H1 (cell line): ENCODE results near the gene ARHGEF11. TPM values are rescaled to one million over a fixed set of nuclear protein-coding genes. Genes with fewer than 3 reads are reported as not detected.

Experiments used
- CTCF ChIA-PET: fragments of 300-600 bp; sonication (Branson Sonifier 250); formaldehyde crosslinking; loops from one replicate; lab custom pipeline; 2021; ENCODE audit not compliant: partially characterized antibody; lab: Charles Lee
- POLR2A ChIA-PET: fragments of 300-600 bp; sonication (Branson Sonifier 250); formaldehyde crosslinking; loops from one replicate; lab custom pipeline; 2021; ENCODE audit warnings: inconsistent platforms; ENCODE audit not compliant: partially characterized antibody; lab: Charles Lee
- DNase-seq, 2 experiments: peaks; one replicate each; pipeline versions ENCODE4 v3.0.0 to v3.0.0-alpha.2; 2010 to 2022; ENCODE audit warnings: low spot score in 2 of 2, low read depth in 1 of 2, mixed read lengths in 1 of 2
- FAIRE-seq: peaks from 2 replicates; lab custom pipeline; 2011; peaks lifted over from hg19 to GRCh38; lab: Jason Lieb, UNC
- H2AFZ ChIP-seq: 2 replicates; pipeline ENCODE4 v1.8.1; 2012; ENCODE audit warnings: low read length, inconsistent platforms
- H2AK5ac ChIP-seq: 2 replicates; pipeline ENCODE4 v1.6.1; 2013; ENCODE audit warnings: low read depth, low read length
- H2BK120ac ChIP-seq: replicated peaks from 2 replicates; pipeline ENCODE3; 2013; ENCODE audit warnings: low read depth, low read length, inconsistent platforms
- H2BK12ac ChIP-seq: 2 replicates; pipeline ENCODE4 v1.6.1; 2013; ENCODE audit warnings: low read depth, low read length
- H2BK15ac ChIP-seq: 2 replicates; pipeline ENCODE4 v1.6.1; 2013; ENCODE audit warnings: low read length
- H2BK20ac ChIP-seq: 2 replicates; pipeline ENCODE4 v1.6.1; 2013; ENCODE audit warnings: low read length
- H2BK5ac ChIP-seq: 2 replicates; pipeline ENCODE4 v1.6.1; 2013; ENCODE audit warnings: low read depth, low read length
- H3K14ac ChIP-seq: 2 replicates; pipeline ENCODE4 v1.6.1; 2013; ENCODE audit warnings: inconsistent platforms; ENCODE audit not compliant: insufficient read length
- H3K18ac ChIP-seq: 2 replicates; pipeline ENCODE4 v1.6.1; 2013; ENCODE audit warnings: low read length; ENCODE audit errors: extremely low read depth
- H3K23ac ChIP-seq: 2 replicates; pipeline ENCODE4 v1.6.1; 2013; ENCODE audit warnings: inconsistent platforms; ENCODE audit not compliant: insufficient read length
- H3K23me2 ChIP-seq: 2 replicates; pipeline ENCODE4 v1.6.1; 2013; ENCODE audit warnings: low read depth, low read length
- H3K27ac ChIP-seq: 2 replicates; pipeline ENCODE4 v1.6.1; 2011; ENCODE audit warnings: low read depth, low read length, inconsistent platforms
- H3K27me3 ChIP-seq, 4 experiments: replicated peaks in 1 of 4; 1 replicate in 1 of 4; 2 replicates in 3 of 4; pipeline versions ENCODE4 v1.6.1 to v1.8.1; 2011 to 2013; ENCODE audit warnings: low read length in 3 of 4, mild to moderate bottlenecking in 3 of 4, inconsistent platforms in 2 of 4, mixed read lengths in 2 of 4, moderate library complexity in 1 of 4; ENCODE audit not compliant: control insufficient read depth in 3 of 4, insufficient read depth in 3 of 4; ENCODE audit errors: extremely low read depth in 1 of 4
- H3K36me3 ChIP-seq, 4 experiments: 2 replicates each; pipeline versions ENCODE4 v1.6.1 to v1.8.1; 2011 to 2013; ENCODE audit warnings: mild to moderate bottlenecking in 4 of 4, low read length in 3 of 4, moderate library complexity in 2 of 4, control low read depth in 1 of 4, inconsistent platforms in 1 of 4; ENCODE audit not compliant: insufficient read depth in 4 of 4, control insufficient read depth in 2 of 4
- H3K4ac ChIP-seq: replicated peaks from 2 replicates; pipeline ENCODE3; 2013; ENCODE audit warnings: low read length, low read depth, mixed read lengths, inconsistent platforms; ENCODE audit not compliant: insufficient read length
- H3K4me1 ChIP-seq, 4 experiments: replicated peaks in 1 of 4; 1 replicate in 1 of 4; 2 replicates in 3 of 4; pipeline versions ENCODE4 v1.6.1 to v1.8.1; 2011 to 2013; ENCODE audit warnings: low read length in 3 of 4, inconsistent platforms in 2 of 4, mixed read lengths in 1 of 4; ENCODE audit not compliant: insufficient read depth in 4 of 4, control insufficient read depth in 3 of 4
- H3K4me2 ChIP-seq, 2 experiments: 2 replicates each; pipeline versions ENCODE4 v1.6.1 to v1.8.1; 2011 to 2013; ENCODE audit warnings: low read depth in 2 of 2, low read length in 2 of 2, control low read depth in 1 of 2, inconsistent platforms in 1 of 2, mild to moderate bottlenecking in 1 of 2; ENCODE audit not compliant: insufficient read depth in 1 of 2
- H3K4me3 ChIP-seq, 4 experiments: fragments of 200-600, 300-600 bp in 1 of 4; sonication (generic), shearing (Covaris generic), sonication (Bioruptor Twin) in 1 of 4; 2 replicates each; pipeline versions ENCODE4 v1.5.1 to v1.8.1; 2011 to 2016; ENCODE audit warnings: low read length in 4 of 4, low read depth in 3 of 4, control low read depth in 2 of 4, inconsistent platforms in 2 of 4, mild to moderate bottlenecking in 2 of 4, mixed read lengths in 1 of 4, moderate library complexity in 1 of 4; ENCODE audit not compliant: insufficient read depth in 2 of 4; ENCODE audit errors: extremely low read depth in 1 of 4
- H3K56ac ChIP-seq: replicated peaks from 2 replicates; pipeline ENCODE3; 2013; ENCODE audit warnings: low read depth, mild to moderate bottlenecking, mixed read lengths, low read length, inconsistent platforms; ENCODE audit not compliant: insufficient read length
- H3K79me1 ChIP-seq: 2 replicates; pipeline ENCODE4 v1.6.1; 2013; ENCODE audit warnings: low read depth, low read length, control low read depth
- H3K79me2 ChIP-seq, 2 experiments: 2 replicates each; pipeline versions ENCODE4 v1.6.1 to v1.8.1; 2012 to 2013; ENCODE audit warnings: low read length in 2 of 2, mild to moderate bottlenecking in 2 of 2, inconsistent platforms in 1 of 2; ENCODE audit not compliant: insufficient read depth in 2 of 2, control insufficient read depth in 1 of 2
- H3K9ac ChIP-seq, 4 experiments: replicated peaks in 1 of 4; 1 replicate in 1 of 4; 2 replicates in 3 of 4; pipeline versions ENCODE4 v1.6.1 to v1.8.1; 2011 to 2013; ENCODE audit warnings: low read depth in 3 of 4, low read length in 3 of 4, control low read depth in 2 of 4, mild to moderate bottlenecking in 2 of 4, moderate library complexity in 2 of 4, inconsistent platforms in 1 of 4; ENCODE audit errors: extremely low read depth in 1 of 4
- H3K9me3 ChIP-seq, 2 experiments: 2 replicates each; pipeline versions ENCODE4 v1.6.1 to v1.8.1; 2012 to 2013; ENCODE audit warnings: mild to moderate bottlenecking in 2 of 2, moderate library complexity in 2 of 2, control low read depth in 1 of 2, inconsistent platforms in 1 of 2, low read depth in 1 of 2, low read length in 1 of 2, mixed read lengths in 1 of 2; ENCODE audit not compliant: insufficient read depth in 2 of 2
- H4K20me1 ChIP-seq, 2 experiments: replicated peaks in 1 of 2; 2 replicates each; pipeline versions ENCODE3 to v1.8.1; 2011 to 2013; ENCODE audit warnings: inconsistent platforms in 2 of 2, low read length in 2 of 2, mild to moderate bottlenecking in 1 of 2; ENCODE audit not compliant: insufficient read depth in 2 of 2, control insufficient read depth in 1 of 2
- H4K5ac ChIP-seq: 2 replicates; pipeline ENCODE4 v1.6.1; 2013; ENCODE audit warnings: low read length, low read depth, mixed read lengths, inconsistent platforms; ENCODE audit not compliant: insufficient read length
- H4K8ac ChIP-seq: 2 replicates; pipeline ENCODE4 v1.8.0; 2013; ENCODE audit warnings: mild to moderate bottlenecking, moderate library complexity, low read length, inconsistent platforms; ENCODE audit not compliant: insufficient read depth; ENCODE audit errors: extremely low read depth
- H4K91ac ChIP-seq: replicated peaks from 2 replicates; pipeline ENCODE3; 2013; ENCODE audit warnings: low read length, mixed read lengths, inconsistent platforms; ENCODE audit not compliant: insufficient read length
- RAD21 ChIP-seq, 2 experiments: IDR thresholded peaks in 1 of 2; conservative IDR thresholded peaks in 1 of 2; 2 replicates each; pipeline ENCODE4 v1.6.1; 2011; ENCODE audit warnings: low read depth in 2 of 2, low read length in 2 of 2, improper control_type of control experiment in 1 of 2, inconsistent platforms in 1 of 2, mild to moderate bottlenecking in 1 of 2, moderate library complexity in 1 of 2
- WGBS, 2 experiments: shearing (Covaris generic) in 1 of 2; methylation state at CpG; one replicate each; pipeline versions ENCODE4 v1.1.6 to v1.1.7; 2013 to 2015; ENCODE audit warnings: low lambda C conversion rate in 2 of 2, mixed read lengths in 2 of 2, inconsistent platforms in 1 of 2, low coverage in 1 of 2, missing lambda C conversion rate in 1 of 2; ENCODE audit not compliant: insufficient replicate concordance in 2 of 2, insufficient coverage in 1 of 2, insufficient read length in 1 of 2; ENCODE audit errors: extremely low coverage in 1 of 2, missing lambda C conversion rate in 1 of 2; 5-methylcytosine and 5-hydroxymethylcytosine counted together
- polyA plus RNA-seq, 7 experiments: library from polyadenylated mRNA; depleted of rRNA in 3 of 7; stranded (reverse) in 5 of 7; unstranded in 2 of 7; fragments of >200 nt in 5 of 7; fragments of 200-250 nt in 2 of 7; gene quantifications; 1 replicate in 5 of 7; 2 replicates in 1 of 7; 4 replicates in 1 of 7; pipeline versions ENCODE4 v1.2.1 to v1.2.3, GENCODE V29; 2011 to 2013; ENCODE audit warnings: missing spikeins in 2 of 7, mixed read lengths in 2 of 7
- total RNA-seq: library from RNA; stranded (reverse); fragmentation: NEBNext Ultra II Directional; extraction: Animal tissue kit (Norgen Biotek cat#: 25700); gene quantifications from 2 replicates; pipeline ENCODE4 v1.2.1, GENCODE V29; 2021

ARHGEF11 gene
- total and polyA plus RNA-seq, 2 of the 8 experiments (the other 6 are each of a cell fraction or from before 2014, with no cell fraction given), result 19.9 to 33.1 TPM

- Histone ChIP-seq H2AFZ (no peak overlapping the region), H3K27me3 (no peaks in the 10 kb centered on the region), H3K4me1 (peaks cover 0 to 10% (median 1%) of the 10 kb centered on the region in 4 experiments; a peak in 3 of 7 replicates), H3K27ac (no peak overlapping the region), H3K4ac (no peak overlapping the region), H2AK5ac (no peak overlapping the region), H3K4me3 (no peak overlapping the region), H3K79me2 (no peaks in the 10 kb centered on the region), H4K5ac (no peak overlapping the region), H3K79me1 (no peaks in the 10 kb centered on the region), H3K23me2 (no peaks in the 10 kb centered on the region; the same call in 1 of the 2 replicates), H3K56ac (no peak overlapping the region), H2BK20ac (no peak overlapping the region), H2BK120ac (no peak overlapping the region), H3K36me3 (peaks cover 2 to 47% (median 16%) of the 10 kb centered on the region in 4 experiments; a peak in 7 of 8 replicates), H3K23ac (no peak overlapping the region), H4K91ac (no peak overlapping the region), H3K9me3 (no peaks in the 10 kb centered on the region), H3K9ac (no peak overlapping the region), H4K20me1 (no peaks in the 10 kb centered on the region), H2BK12ac (no peak overlapping the region), H2BK5ac (no peak overlapping the region), H4K8ac (no peak overlapping the region), H3K18ac (no peak overlapping the region), H3K14ac (no peak overlapping the region), H3K4me2 (no peak overlapping the region), H2BK15ac (no peak overlapping the region)
- FAIRE-seq (no peak), DNase-seq (no peak)
- CTCF ChIA-PET, result interaction anchor here (0.8 to 2.0 kb wide), 3 partner anchors 12 to 183 kb away, joined by 3 to 7 read pairs (median 4); no protein-coding TSS in a partner anchor
- POLR2A ChIA-PET, result no interaction called here
- 97% methylated on average over 2 of the region's 2 CpGs; no CpG with 5 or more reads in 1 of the 2 experiments for WGBS, 2 experiments
- TF ChIP-seq RAD21 (IDR thresholded peaks at IDR 0.05 in 1 of 2, conservative IDR thresholded peaks at IDR 0.05 in 1 of 2; ENCODE audit: low read depth in 2 of 2, low read length in 2 of 2), result no peak
Measured at GRCh38 chr1:156973417-156973816, 72.1 kb downstream of the ARHGEF11 start.
